HG03064 (cell line): ENCODE data around the gene SUSD4.

Experiments
- ATAC-seq: cut with Tn5 transposase; IDR thresholded peaks from one replicate; pipeline ENCODE4 v1.9.1; 2021; ENCODE audit warnings: low read depth; ENCODE audit not compliant: unreplicated experiment

Gene SUSD4

GRCh38 chr1:223198628-223198965, 165.4 kb downstream of the SUSD4 start:
- ATAC-seq: no peak

GRCh38 chr1:223197923-223198627, 165.9 kb downstream of the SUSD4 start:
- no peak for ATAC-seq

- peak; percentile 74 for ATAC-seq
These were observed 173.9 kb downstream of the SUSD4 start for GRCh38 chr1:223189903-223190724.

- ATAC-seq: no peak
These were observed 174.5 kb downstream of the SUSD4 start for GRCh38 chr1:223189525-223189902.

- ATAC-seq: no peak
These were observed 175.2 kb downstream of the SUSD4 start for GRCh38 chr1:223188618-223189356.

GRCh38 chr1:223186800-223187199, 177.2 kb downstream of the SUSD4 start:
- no peak for ATAC-seq

- no peak for ATAC-seq
These were observed 180.6 kb downstream of the SUSD4 start for GRCh38 chr1:223183268-223183862.

- no peak for ATAC-seq
These were observed 183.2 kb downstream of the SUSD4 start for GRCh38 chr1:223180731-223181321.

GRCh38 chr1:223179786-223180185, 184.2 kb downstream of the SUSD4 start:
- ATAC-seq: no peak

GRCh38 chr1:223179280-223179679, 184.7 kb downstream of the SUSD4 start:
- no peak for ATAC-seq

GRCh38 chr1:223177681-223178080, 186.3 kb downstream of the SUSD4 start:
- no peak for ATAC-seq

- no peak for ATAC-seq
These were observed 187.5 kb downstream of the SUSD4 start for GRCh38 chr1:223176437-223176836.

- ATAC-seq: no peak
These were observed 188.3 kb downstream of the SUSD4 start for GRCh38 chr1:223175633-223176032.

- no peak for ATAC-seq
These were observed 188.9 kb downstream of the SUSD4 start for GRCh38 chr1:223175032-223175431.
